T follicular helper cell (primary cell): ENCODE data around the gene RUSC1.
"Not testable (repeated sequence)": the region's sequence is repeated elsewhere in the genome, so short reads cannot be mapped to it uniquely, and the experiment has no call there.

Experiments used
- DNase-seq: peaks from one replicate; pipeline ENCODE4 v3.0.0-alpha.2; 2020; ENCODE audit warnings: low read depth

RUSC1 gene

DNA sequence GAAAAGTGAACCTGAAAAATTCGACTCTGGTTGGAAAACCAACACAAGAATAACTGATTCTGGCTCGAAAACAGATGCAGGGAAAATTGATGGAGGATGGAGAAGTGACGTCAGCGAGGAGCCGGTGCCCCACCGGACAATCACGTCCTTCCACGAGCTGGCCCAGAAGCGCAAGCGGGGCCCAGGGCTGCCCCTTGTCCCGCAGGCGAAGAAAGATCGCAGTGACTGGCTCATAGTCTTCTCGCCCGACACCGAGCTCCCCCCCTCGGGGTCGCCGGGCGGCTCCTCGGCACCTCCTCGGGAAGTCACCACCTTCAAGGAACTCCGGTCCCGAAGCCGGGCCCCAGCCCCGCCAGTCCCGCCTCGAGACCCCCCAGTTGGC lies 1.9 kb downstream of the RUSC1 start:
- DNase-seq: no peak

DNA sequence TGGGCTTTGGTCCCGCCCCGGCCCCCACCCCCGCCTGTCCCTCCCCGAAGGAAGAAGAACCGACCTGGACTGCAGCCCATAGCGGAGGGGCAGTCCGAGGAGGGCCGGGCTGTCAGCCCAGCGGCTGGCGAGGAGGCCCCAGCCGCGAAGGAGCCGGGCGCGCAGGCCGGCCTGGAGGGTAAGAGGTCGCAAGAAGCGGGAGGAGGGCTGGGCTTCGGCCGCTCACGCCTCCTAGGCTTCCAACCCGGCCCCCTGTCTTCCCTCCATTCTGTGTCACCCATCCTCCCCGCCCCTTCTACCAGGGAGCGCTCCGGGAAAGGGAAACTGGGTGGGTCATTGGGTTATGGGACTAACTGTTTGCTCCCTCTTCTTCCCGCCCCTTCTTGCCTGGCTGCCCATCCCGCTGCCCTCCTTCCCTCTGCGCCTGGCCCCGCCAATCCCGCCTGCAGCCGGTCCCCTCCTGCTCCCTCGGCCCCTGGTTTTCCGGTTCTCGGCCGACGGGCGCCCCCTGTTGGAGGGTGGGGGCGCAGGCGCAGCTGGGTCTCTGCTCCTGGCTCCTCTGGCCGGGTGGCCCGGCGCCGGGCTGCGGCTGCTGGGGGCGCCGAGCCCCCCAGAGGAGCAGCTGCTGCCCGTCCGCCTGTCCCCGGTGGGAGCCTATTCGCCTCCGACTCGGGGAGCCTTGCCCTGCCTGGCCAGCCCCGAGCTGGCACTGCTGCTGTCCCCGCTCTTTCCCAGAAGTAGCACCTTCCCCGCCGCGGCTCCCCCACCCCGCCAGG lies 2.4 kb downstream of the RUSC1 start:
- DNase-seq: peak; percentile 78

DNA sequence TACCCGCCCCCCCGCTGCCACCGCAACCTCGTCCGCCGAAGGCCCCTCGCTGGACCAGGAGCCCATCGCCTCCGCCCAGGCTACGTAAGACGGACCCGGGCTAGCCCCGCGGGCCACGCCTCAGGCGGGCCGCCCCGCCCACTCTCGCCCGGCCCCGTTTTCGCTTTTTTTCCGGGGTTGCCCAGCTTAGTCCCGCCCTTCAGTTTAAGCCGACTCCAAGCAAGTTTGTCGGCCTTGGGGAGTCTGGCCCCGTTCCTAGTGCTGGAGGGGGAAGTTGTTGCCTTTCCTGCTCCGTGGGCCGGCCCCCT lies 3.0 kb downstream of the RUSC1 start:
- DNase-seq: peak; percentile 72

DNA sequence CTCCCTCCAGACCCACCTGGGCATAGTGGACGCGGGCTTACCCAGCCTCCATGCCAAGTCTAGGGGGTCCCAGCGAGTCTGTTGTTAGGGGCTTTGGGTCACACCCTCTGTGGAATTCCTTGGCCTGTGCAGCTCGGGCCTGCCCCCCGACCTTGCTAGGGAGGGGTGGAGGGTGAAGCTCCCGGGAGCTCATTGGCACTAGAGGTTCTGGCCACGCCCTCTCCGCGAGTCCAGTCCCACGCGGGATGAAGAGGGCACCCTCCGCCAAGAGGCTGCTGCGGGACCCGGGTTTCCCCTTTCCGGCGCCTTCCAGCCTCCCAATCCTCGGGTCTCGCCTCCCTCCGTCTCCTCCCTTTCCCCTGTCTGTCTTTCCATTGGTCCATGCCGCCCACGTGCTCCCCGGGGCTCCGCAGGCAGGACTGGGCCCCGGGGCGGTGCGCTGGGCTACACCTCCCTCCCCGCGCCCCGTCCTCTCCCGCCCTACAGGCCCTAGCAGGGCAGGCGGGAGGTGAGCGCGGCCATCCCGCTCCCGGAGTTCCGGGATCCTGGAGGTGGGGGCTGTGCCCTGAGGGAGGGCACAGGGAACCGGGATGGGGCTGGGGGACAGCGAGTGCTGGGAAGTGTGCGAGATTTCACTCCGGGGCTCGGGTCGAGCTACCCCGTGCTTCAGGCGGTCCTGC lies 3.5 kb downstream of the RUSC1 start:
- DNase-seq: peak; percentile 84

DNA sequence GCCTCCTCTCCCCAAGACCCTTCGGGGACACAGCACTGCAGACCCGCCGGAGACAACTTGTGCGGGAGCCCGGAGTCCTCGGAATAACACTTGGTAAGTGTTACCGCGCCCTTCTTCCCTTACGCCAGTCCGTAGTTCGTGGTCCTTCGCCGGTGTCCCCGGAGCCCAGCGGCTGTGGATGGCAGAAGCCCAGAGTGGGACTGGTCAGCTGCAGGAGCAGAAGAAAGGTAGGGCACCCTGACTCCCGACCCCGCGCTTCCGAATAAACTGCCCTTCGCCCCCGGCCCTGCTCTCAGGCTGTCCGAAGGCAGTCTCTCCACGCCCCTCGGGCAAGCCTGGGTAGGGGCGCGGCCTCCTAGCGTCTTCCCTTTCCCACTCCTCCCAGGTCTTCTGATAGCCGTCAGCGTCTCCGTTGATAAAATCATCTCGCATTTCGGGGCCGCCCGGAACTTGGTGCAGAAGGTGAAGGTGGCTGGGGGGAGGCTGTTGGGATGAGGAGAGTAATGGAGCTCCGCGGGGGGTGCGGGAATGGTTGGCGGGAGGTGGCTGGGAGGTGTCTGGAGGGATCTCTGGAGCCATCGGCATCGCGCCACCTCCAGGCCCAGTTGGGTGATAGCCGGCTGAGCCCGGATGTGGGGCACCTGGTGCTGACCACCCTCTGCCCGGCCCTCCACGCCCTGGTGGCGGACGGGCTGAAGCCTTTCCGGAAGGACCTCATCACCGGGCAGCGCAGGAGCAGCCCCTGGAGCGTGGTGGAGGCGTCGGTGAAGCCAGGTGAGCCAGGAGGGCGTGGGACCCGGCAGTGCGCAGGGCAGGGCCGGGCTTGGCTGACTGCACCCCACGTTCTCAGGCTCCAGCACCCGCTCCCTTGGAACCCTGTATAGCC lies 4.3 kb downstream of the RUSC1 start:
- no peak for DNase-seq

DNA sequence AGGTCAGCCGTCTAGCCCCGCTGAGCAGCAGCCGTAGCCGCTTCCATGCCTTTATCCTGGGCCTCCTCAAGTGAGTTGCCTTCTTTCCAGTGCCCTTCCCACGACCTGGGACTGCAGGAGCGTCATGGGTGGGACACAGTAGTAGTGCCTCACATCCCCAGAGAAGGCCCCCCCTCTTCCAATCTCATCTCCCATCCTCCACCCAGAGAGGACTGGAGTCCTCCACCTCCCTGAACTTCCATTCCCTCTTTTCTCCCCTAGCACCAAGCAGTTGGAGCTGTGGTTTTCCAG lies 4.9 kb downstream of the RUSC1 start:
- no peak for DNase-seq

DNA sequence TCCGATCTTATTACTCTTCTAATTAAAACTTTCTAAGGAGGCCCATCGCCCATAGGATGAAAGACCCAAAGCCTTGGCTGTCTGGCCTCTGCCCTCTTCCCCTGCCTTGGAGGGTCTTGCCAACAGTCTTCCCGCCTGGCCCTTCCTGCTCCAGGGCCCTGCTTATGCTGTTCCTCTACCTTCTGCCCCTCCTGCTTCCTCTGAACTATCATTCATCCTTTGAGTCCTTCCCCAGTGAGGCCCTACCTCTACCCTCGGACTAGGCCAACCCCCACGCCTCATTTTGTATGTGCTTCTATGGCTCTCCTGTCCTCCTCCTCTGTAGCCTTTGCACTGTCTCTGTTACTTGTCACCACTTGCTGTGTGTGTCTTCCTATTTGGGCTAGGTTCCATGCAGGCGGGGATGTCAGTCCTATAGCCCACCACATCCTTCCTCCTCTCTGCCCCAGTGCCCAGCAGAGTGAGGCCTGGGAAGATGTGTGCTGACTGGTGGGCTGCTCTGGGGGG lies 5.4 kb downstream of the RUSC1 start:
- DNase-seq: no peak

DNA sequence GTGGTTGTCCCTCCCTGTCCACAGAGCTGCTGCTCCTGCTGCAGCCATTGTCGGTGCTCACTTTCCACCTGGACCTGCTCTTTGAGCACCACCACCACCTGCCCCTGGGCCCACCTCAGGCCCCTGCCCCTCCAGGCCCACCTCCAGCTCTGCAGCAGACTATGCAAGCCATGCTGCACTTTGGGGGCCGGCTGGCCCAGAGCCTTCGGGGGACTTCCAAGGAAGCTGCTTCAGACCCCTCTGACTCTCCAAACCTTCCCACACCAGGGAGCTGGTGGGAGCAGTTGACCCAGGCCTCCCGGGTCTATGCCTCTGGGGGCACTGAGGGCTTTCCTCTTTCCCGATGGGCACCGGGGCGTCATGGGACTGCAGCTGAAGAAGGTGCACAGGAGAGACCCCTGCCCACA lies 5.9 kb downstream of the RUSC1 start:
- no peak for DNase-seq

DNA sequence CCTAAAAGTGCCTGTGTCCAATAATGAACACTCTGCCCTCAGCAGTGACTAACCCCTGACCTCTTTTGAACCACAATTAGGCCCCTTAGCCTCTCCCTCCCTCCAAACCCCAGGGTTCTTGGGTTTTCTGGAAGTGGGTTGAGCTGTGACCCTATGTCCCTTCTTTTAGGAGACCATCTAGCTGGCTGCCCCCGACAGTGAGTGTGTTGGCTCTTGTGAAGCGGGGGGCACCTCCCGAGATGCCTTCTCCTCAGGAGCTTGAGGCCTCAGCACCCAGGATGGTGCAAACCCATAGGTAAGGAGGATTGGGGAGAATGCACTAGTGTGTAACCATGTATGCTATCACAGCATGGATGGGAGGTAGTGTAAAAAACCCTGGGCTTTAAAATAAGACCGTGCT lies 7.3 kb downstream of the RUSC1 start:
- DNase-seq: no peak

DNA sequence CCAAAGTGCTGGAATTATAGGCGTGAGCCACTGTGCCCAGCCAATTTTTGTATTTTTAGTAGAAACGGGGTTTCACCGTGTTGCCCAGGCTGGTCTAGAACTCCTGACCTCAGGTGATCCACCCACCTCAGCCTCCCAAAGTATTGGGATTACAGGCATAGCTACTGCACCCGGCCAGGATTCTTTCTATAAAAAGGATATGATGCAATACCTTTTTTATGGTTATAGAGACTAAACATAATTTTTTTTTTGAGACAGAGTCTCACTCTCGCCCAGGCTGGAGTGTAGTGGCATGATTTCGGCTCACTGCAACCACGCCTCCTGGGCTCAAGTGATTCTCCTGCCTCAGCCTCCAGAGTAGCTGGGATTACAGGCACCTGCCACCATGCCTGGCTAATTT lies 8.2 kb downstream of the RUSC1 start:
- not testable (repeated sequence) for DNase-seq

DNA sequence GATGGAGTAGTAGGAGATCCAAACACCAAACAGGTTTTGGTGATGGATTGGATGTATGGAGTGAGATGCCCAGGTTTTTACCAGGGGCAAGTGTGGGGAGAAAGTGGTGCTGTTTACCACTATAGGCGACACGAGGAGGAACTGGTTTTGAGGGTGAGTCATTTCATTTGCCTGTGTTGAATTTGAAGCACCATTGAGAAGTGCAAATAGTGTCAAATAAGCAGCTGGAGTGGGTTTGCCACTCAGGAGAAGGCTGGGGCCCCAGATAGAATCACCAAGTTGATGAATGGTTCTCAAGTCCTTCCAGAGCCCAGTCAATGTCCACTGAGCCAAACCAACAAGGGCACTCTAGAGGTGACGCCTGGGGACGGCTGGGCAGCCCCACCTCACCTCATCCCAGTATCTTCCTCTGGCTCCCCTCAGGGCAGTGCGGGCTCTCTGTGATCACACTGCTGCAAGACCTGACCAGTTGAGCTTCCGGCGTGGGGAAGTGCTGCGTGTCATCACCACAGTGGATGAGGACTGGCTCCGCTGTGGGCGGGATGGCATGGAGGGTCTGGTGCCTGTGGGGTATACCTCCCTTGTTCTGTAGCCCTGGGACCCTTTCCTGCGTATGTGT lies 9.4 kb downstream of the RUSC1 start:
- no peak for DNase-seq

DNA sequence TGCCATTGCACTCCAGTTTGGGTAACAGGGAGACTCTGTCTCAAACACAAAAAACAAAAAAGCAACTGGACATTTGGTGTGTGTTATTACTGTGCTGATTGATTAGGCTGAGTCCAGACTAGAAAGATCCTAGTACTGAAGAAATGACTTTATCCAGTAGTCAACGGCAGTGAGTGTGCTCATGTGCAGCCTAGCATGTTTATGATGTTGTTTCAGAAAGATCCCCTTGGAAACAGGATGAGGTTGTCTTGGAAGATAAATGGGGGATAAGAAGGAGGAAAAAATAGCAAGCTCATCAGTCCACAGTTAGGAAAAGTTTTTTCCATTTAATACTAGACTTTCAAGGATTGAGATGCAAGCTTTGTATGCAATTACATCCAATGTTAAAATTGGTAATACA lies 14.3 kb downstream of the RUSC1 start:
- DNase-seq: no peak

DNA sequence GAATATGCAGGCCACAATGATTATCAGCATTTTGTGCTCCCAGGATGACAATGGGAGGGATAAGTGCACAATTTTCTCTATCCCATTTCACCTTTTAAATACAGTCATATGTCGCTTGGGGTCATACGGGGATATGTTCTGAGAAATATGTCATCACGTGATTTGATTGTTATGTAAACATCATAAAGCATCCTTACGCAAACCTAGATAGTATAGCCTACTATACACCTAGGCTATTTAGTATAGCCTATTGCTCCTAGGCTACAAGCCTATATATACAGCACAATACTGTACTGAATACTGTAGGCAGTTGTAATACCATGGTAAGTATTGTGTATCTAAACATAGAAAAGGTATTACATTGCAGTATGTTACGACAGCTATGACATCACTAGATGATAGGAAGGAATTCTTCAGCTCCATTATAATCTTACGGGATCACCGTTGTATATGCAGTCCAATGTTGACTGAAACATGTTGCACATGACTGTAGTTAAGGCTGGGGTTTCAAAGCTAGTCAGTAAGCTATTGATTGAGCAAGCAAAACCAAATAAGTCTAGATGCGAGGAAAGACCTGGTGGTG lies 18.9 kb downstream of the RUSC1 start:
- DNase-seq: no peak

DNA sequence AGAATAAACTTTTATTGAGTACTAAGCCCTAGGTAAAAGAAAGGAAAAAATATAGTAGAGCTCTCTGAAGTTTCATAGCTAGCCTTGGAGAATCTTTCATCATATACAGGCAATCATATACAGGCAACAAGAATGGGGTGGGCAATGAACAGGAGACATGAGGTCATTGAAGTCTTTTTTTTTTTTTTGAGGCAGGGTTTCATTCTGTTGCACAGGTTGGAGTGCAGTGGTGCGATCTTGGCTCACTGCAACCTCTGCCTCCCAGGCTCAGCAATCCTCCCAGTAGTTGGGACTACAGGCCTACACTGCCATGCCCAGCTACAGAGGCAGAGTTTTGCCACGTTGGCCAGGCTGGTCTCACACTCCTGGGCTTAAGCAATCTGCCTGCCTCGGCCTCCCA lies 22.1 kb downstream of the RUSC1 start:
- DNase-seq: no peak

DNA sequence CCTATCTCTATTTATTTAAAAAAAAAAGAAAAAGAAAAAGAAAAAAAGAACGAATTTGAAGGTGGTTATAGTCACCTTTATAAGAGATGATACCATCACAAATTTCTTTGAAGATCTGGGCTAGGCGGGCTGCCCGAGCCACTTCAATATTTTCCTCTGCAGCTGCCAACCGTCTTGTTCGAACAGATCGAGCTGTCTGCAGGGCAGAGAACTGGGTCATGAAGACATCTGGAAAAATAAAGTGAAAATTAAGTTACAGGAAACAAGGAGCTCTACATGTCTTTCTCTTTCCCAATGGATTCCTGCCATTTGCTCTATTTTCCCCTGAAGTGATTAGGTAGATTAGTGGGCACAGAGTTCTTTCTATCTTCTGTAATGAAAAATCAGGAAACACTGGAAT lies 31.9 kb downstream of the RUSC1 start:
- no peak for DNase-seq

DNA sequence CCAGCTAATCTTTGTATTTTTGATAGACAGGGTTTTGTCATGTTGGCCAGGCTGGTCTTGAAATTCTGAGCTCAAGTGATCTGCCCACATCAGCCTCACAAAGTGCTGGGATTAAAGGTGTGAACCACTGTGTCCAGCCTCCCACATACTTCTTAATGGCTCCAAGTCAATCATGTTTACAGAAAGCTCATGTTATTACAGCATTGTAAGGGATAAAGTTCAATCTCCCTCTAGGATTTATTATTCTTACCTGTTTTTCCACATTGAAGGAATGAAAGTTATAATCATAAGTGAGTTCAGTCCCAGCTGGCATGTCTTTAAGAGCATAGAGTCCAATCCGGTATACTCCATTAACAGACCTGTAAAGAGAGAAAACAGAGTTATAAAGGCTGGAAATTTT lies 39.4 kb downstream of the RUSC1 start:
- no peak for DNase-seq

DNA sequence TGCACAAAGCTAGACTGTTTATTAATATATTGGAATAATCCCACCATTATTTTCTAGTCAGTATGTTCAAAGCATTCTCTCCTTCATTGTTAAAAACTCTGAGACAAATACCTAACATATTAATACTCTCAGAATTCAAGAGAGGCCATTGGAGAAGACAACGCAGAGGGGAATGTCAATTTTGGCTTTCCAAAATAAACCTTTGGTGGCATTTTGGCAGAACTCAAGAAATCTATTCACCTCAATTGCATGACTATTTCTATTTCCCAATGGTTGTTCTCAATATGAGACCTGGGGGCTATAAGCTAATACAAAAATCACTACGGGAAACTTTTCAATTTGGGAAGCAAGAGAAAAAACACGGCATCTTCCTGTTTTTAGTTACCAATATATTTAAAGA lies 58.5 kb downstream of the RUSC1 start:
- DNase-seq: no peak

DNA sequence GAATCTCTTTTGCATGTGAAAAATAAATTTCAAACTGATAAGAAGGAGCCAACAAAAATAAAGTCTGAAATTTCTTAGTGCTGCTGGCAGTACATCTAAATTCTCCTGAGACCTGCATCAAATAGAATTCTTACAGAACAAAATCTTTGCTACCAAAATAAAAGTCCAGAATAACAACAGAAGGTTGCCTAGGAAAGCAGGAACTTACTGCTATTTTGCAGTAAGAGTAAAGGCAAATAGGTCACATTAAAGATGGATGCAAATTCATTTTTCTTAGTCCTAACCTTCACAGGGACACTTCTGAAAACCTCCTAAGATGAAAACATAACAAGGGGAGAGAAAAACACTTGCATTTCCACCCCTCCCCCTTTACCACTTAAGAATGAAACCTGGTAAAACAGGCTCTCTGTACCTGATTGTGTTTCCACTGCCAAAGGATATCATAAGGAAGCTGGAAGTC lies 59.0 kb downstream of the RUSC1 start:
- DNase-seq: no peak
